ENCODE data around the gene SNRNP70.

The SNRNP70 gene

GRCh38 chr19:49101160-49101559 is 15.9 kb downstream of the SNRNP70 start:
- DNase-seq (ENCODE audit: low spot score) = no peak

- no peak for DNase-seq (ENCODE audit: low spot score)
Measured at GRCh38 chr19:49102303-49102702, 17.1 kb downstream of the SNRNP70 start.

- no peak for DNase-seq (ENCODE audit: low spot score)
Measured at GRCh38 chr19:49103331-49104085, 18.3 kb downstream of the SNRNP70 start.

- DNase-seq (ENCODE audit: low spot score) = no peak
Measured at GRCh38 chr19:49104229-49104864, 19.1 kb downstream of the SNRNP70 start.

- peak; percentile 42 for DNase-seq (ENCODE audit: low spot score)
Measured at GRCh38 chr19:49106648-49107135, 21.4 kb downstream of the SNRNP70 start.

- DNase-seq (ENCODE audit: low spot score) = no peak
Measured at GRCh38 chr19:49107625-49108459, 22.6 kb downstream of the SNRNP70 start.

GRCh38 chr19:49109051-49109450 is 23.8 kb downstream of the SNRNP70 start:
- DNase-seq (ENCODE audit: low spot score) = no peak

GRCh38 chr19:49109569-49110233 is 24.4 kb downstream of the SNRNP70 start:
- no peak for DNase-seq (ENCODE audit: low spot score)

- DNase-seq (ENCODE audit: low spot score) = peak; percentile 56
Measured at GRCh38 chr19:49110567-49110966, 25.3 kb downstream of the SNRNP70 start.

GRCh38 chr19:49111218-49111998 is 26.2 kb downstream of the SNRNP70 start:
- no peak for DNase-seq (ENCODE audit: low spot score)

GRCh38 chr19:49113762-49114629 is 28.7 kb downstream of the SNRNP70 start, which contains the start of gene LIN7B:
TSS of gene LIN7B (plus strand) at chr19:49114370. CDS start at chr19:49114405, 35 bp downstream.
- peak; percentile 83 for DNase-seq (ENCODE audit: low spot score)

- no peak for DNase-seq (ENCODE audit: low spot score)
Measured at GRCh38 chr19:49114630-49115363, 29.5 kb downstream of the SNRNP70 start.

GRCh38 chr19:49116544-49116943 is 31.3 kb downstream of the SNRNP70 start:
- DNase-seq (ENCODE audit: low spot score) = no peak

GRCh38 chr19:49117677-49118564 is 32.7 kb downstream of the SNRNP70 start:
- no peak for DNase-seq (ENCODE audit: low spot score)

- peak; percentile 92 for DNase-seq (ENCODE audit: low spot score)
Measured at GRCh38 chr19:49118565-49119410, 33.5 kb downstream of the SNRNP70 start, which contains the start of gene C19orf73. TSS of gene C19orf73 (minus strand) at chr19:49119143. CDS start at chr19:49119022, 121 bp downstream.

- DNase-seq (ENCODE audit: low spot score) = peak; percentile 48
Measured at GRCh38 chr19:49119411-49120324, 34.4 kb downstream of the SNRNP70 start, which contains the start of gene PPFIA3. TSS of gene PPFIA3 (plus strand) at chr19:49119544. CDS start at chr19:49127874, 8,330 bp downstream.
